CD4-positive, alpha-beta T cell (primary cell): Measurements from ENCODE around the gene FOXJ2. TPM values are rescaled to one million over a fixed set of nuclear protein-coding genes. Genes with fewer than 3 reads are reported as not detected.
A peak's percentile ranks its signal among the peaks of the same experiment; 100 is the strongest.

Experiments used
- ATAC-seq: fragments of 200-7000 bp; cut with Tn5 transposase; one replicate; pipeline ENCODE4 v1.10.0; 2022; ENCODE audit warnings: mild to moderate bottlenecking; ENCODE audit not compliant: poor library complexity
- CTCF ChIA-PET: fragments of 350-600 bp; sonication (Branson Sonifier 250); formaldehyde crosslinking; loops from one replicate; lab custom pipeline; 2021; ENCODE audit warnings: antibody characterized with exemption, inconsistent platforms; lab: Charles Lee
- POLR2A ChIA-PET: fragments of 350-600 bp; sonication (Branson Sonifier 250); formaldehyde crosslinking; loops from one replicate; lab custom pipeline; 2021; ENCODE audit warnings: antibody characterized with exemption, inconsistent platforms; lab: Charles Lee
- DNase-seq, 14 experiments: peaks; one replicate each; pipeline ENCODE4 v3.0.0-alpha.2; 2013 to 2020; ENCODE audit warnings: mixed read lengths in 2 of 14
- H3K27ac ChIP-seq, 2 donors: one replicate each; pipeline versions ENCODE4 v1.5.1 to v1.7.0; 2013; ENCODE audit warnings: low read length in 2 of 2, low read depth in 1 of 2, mild to moderate bottlenecking in 1 of 2
- H3K27me3 ChIP-seq, 2 experiments: 1 replicate in 1 of 2; 2 replicates in 1 of 2; pipeline versions ENCODE4 v1.6.1 to v1.7.0; 2013; ENCODE audit warnings: low read length in 2 of 2, control low read depth in 1 of 2, mild to moderate bottlenecking in 1 of 2, moderate library complexity in 1 of 2; ENCODE audit not compliant: insufficient read depth in 2 of 2, control insufficient read depth in 1 of 2
- H3K36me3 ChIP-seq: one replicate; pipeline ENCODE4 v1.6.1; 2013; ENCODE audit warnings: low read length, control low read depth; ENCODE audit not compliant: insufficient read depth
- H3K4me1 ChIP-seq: one replicate; pipeline ENCODE4 v1.6.1; 2013; ENCODE audit warnings: low read length, control low read depth; ENCODE audit not compliant: insufficient read depth
- H3K4me3 ChIP-seq: one replicate; pipeline ENCODE4 v1.5.1; 2013; ENCODE audit warnings: mild to moderate bottlenecking, low read length, moderate library complexity
- H3K9me3 ChIP-seq, 2 experiments: 1 replicate in 1 of 2; 2 replicates in 1 of 2; pipeline versions ENCODE4 v1.6.1 to v1.7.0; 2013; ENCODE audit warnings: low read length in 2 of 2, mild to moderate bottlenecking in 2 of 2, control low read depth in 1 of 2, moderate library complexity in 1 of 2; ENCODE audit not compliant: control insufficient read depth in 1 of 2, insufficient read depth in 1 of 2
- H3K27ac Mint-ChIP-seq: one replicate; pipeline ENCODE4 v1.8.0; 2020; ENCODE audit warnings: mixed read lengths
- H3K27me3 Mint-ChIP-seq: one replicate; pipeline ENCODE4 v1.8.0; 2021; ENCODE audit warnings: mixed read lengths
- H3K36me3 Mint-ChIP-seq: one replicate; pipeline ENCODE4 v1.8.0; 2021; ENCODE audit warnings: low read depth, mixed read lengths
- H3K4me1 Mint-ChIP-seq: one replicate; pipeline ENCODE4 v1.8.0; 2021; ENCODE audit warnings: low read depth, mixed read lengths
- H3K4me3 Mint-ChIP-seq: one replicate; pipeline ENCODE4 v1.8.0; 2020; ENCODE audit warnings: mild to moderate bottlenecking, mixed read lengths
- H3K9me3 Mint-ChIP-seq: one replicate; pipeline ENCODE4 v1.8.0; 2020; ENCODE audit warnings: mixed read lengths
- CTCF ChIP-seq: fragments of 200-600 bp; IDR thresholded peaks from one replicate; pipeline ENCODE4 v1.8.0; 2022; ENCODE audit warnings: antibody characterized with exemption, mild to moderate bottlenecking
- intact Hi-C, 2 experiments: fragments of 100-400 bp; cut with DNase I in 1 of 2; cut with micrococcal nuclease in 1 of 2; formaldehyde crosslinking; loops; one replicate each; pipeline versions ENCODE4 v1.15.1 to v1.9.0; 2023 to 2025; cut with DNase I, micrococcal nuclease
- total RNA-seq, 174 experiments: library from RNA in 2 of 174; stranded (reverse) in 2 of 174; gene quantifications; one replicate each; pipeline ENCODE4 v1.2.3 and lab custom pipeline; 2021 to 2026

Gene FOXJ2
- total RNA-seq, 2 experiments from 2014 or later: 36.3 to 38.5 TPM

GRCh38 chr12:8035440-8036010, 3.0 kb downstream of the FOXJ2 start:
- peak overlapping the region in 1 of 2 donors; percentile 40 for H3K27ac ChIP-seq
- no peaks in the 10 kb centered on the region for H3K9me3 ChIP-seq

GRCh38 chr12:8036346-8036745, 3.8 kb downstream of the FOXJ2 start:
- no peak for ATAC-seq
- Histone ChIP-seq H3K4me3 (no peak overlapping the region), H3K9me3 (no peaks in the 10 kb centered on the region), H3K36me3 (peaks cover 23% of the 10 kb centered on the region), H3K27ac (no peak overlapping the region), H3K27me3 (no peaks in the 10 kb centered on the region), H3K4me1 (peaks cover 81% of the 10 kb centered on the region)
- no peaks in the 10 kb centered on the region for H3K27me3 Mint-ChIP-seq
- DNase-seq: no peak
- intact Hi-C loops: no loop called here
- H3K4me3 Mint-ChIP-seq: peak overlapping the region; percentile 83
- TF ChIP-seq CTCF: no peak
- no peaks in the 10 kb centered on the region for H3K9me3 Mint-ChIP-seq
- peak overlapping the region; percentile 96 for H3K27ac Mint-ChIP-seq
- H3K36me3 Mint-ChIP-seq: peaks cover 45% of the 10 kb centered on the region
- CTCF ChIA-PET: interaction anchor here (1.1 to 3.1 kb wide), 2 partner anchors 9 to 41 kb away, joined by 3 to 11 read pairs; no protein-coding TSS in a partner anchor
- peaks cover 73% of the 10 kb centered on the region for H3K4me1 Mint-ChIP-seq
- POLR2A ChIA-PET: interaction anchor here (1.2 to 6.5 kb wide), 3 partner anchors 9 to 45 kb away, joined by 3 to 59 read pairs (median 8); no protein-coding TSS in a partner anchor

More at GRCh38 chr12:8035440-8036010, 3.0 kb downstream of the FOXJ2 start:
- no peaks in the 10 kb centered on the region for H3K27me3 Mint-ChIP-seq
- peak overlapping the region; percentile 83 for H3K4me3 Mint-ChIP-seq
- DNase-seq: no peak
- intact Hi-C loops: no loop called here
- ChIA-PET CTCF (interaction anchor here (1.1 to 3.1 kb wide), 2 partner anchors 10 to 42 kb away, joined by 3 to 11 read pairs; no protein-coding TSS in a partner anchor), POLR2A (interaction anchor here (0.6 to 6.5 kb wide), 4 partner anchors 9 to 99 kb away, joined by 3 to 59 read pairs (median 6); partner anchors contain the start of gene SLC2A3)
- ATAC-seq: no peak
- H3K36me3 Mint-ChIP-seq: peaks cover 39% of the 10 kb centered on the region
- no peaks in the 10 kb centered on the region for H3K9me3 Mint-ChIP-seq
- peaks cover 73% of the 10 kb centered on the region for H3K4me1 Mint-ChIP-seq
- Histone ChIP-seq H3K4me1 (peaks cover 83% of the 10 kb centered on the region), H3K27me3 (no peaks in the 10 kb centered on the region), H3K36me3 (peaks cover 15% of the 10 kb centered on the region), H3K4me3 (peak overlapping the region; percentile 99)
- peak overlapping the region; percentile 96 for H3K27ac Mint-ChIP-seq
- TF ChIP-seq CTCF: no peak

GRCh38 chr12:8037046-8037663, 4.6 kb downstream of the FOXJ2 start:
- Mint-ChIP-seq H3K27ac (peak overlapping the region; percentile 96), H3K9me3 (no peaks in the 10 kb centered on the region), H3K36me3 (peaks cover 47% of the 10 kb centered on the region), H3K27me3 (no peaks in the 10 kb centered on the region), H3K4me1 (peaks cover 68% of the 10 kb centered on the region), H3K4me3 (peak overlapping the region; percentile 76)
- peaks cover 73% of the 10 kb centered on the region for H3K4me1 ChIP-seq
- ChIA-PET POLR2A (interaction anchor here (1.2 to 6.5 kb wide), 3 partner anchors 10 to 44 kb away, joined by 3 to 59 read pairs (median 8); no protein-coding TSS in a partner anchor), CTCF (interaction anchor here (5.4 kb wide), 1 partner anchor 41 kb away, joined by 37 read pairs; no protein-coding TSS in a partner anchor)
- intact Hi-C loops: no loop called here
- no peak for TF ChIP-seq CTCF
- peaks cover 27% of the 10 kb centered on the region for H3K36me3 ChIP-seq
- no peaks in the 10 kb centered on the region for H3K27me3 ChIP-seq
- H3K27ac ChIP-seq: peak overlapping the region in 1 of 2 donors; percentile 46
- H3K4me3 ChIP-seq: no peak overlapping the region
- ATAC-seq (no peak), DNase-seq (peak in 4 of 14 experiments; percentile 22 to 52 (median 42))
- no peaks in the 10 kb centered on the region for H3K9me3 ChIP-seq
